Measurements from ENCODE around the gene YY1. TPM values are rescaled to one million over a fixed set of nuclear protein-coding genes. Genes with fewer than 3 reads are reported as not detected.

YY1 gene
- total and polyA plus RNA-seq, 2 of the 4 experiments (the other 2 are of a cell fraction): 21.7 to 29.9 TPM

- DNase-seq (peak; percentile 88), ATAC-seq (ENCODE audit: low read depth) (peak; percentile 98)
- peaks cover 14 to 74% of the 10 kb centered on the region in 2 experiments for H3K79me1 ChIP-seq (ENCODE audit: low read depth in 1 of 2, low read length in 2 of 2)
- no peak overlapping the region; the same call in 1 of the 2 replicates for H2BK20ac ChIP-seq (ENCODE audit: low read depth, low read length)
- peak overlapping the region; percentile 4; the same call in 1 of the 2 replicates for H2BK120ac ChIP-seq (ENCODE audit: low read depth, low read length)
- no TSS peak for BruUV-seq (replicated peaks)
- in situ Hi-C loops (cut with MboI; ENCODE audit: low sequenced_read_pairs): no loop called here
- intact Hi-C loops (cut with micrococcal nuclease): no loop called here
- H3K4ac ChIP-seq (ENCODE audit: low read depth, low read length): peak overlapping the region; percentile 40
- H4K5ac ChIP-seq (ENCODE audit: low read depth, low read length): 0 out of 2 replicates have a peak overlapping the region, but pooled peaks have one; percentile 2
- peak overlapping the region; percentile 58 for H3K9ac ChIP-seq (ENCODE audit: low read depth, low read length)
- no peak overlapping the region for H3K56ac ChIP-seq (ENCODE audit: extremely low read depth, insufficient read depth, low read length)
- H3K27me3 ChIP-seq (ENCODE audit: control insufficient read depth, insufficient read depth, low read length): no peaks in the 10 kb centered on the region
- peak overlapping the region; percentile 90 for H2AK9ac ChIP-seq (replicated peaks; ENCODE audit: low read depth, low read length, poor library complexity)
- peak overlapping the region; percentile 48 for H2BK5ac ChIP-seq (ENCODE audit: low read depth, low read length, poor library complexity, severe bottlenecking)
- H4K8ac ChIP-seq (ENCODE audit: low read depth in 2 of 2, low read length in 2 of 2): peak overlapping the region in 1 of 2 experiments; percentile 8; a peak in 1 of 4 replicates
- H3K36me3 ChIP-seq (ENCODE audit: control insufficient read depth, insufficient read depth, low read length): peaks cover 25% of the 10 kb centered on the region; the same call in 1 of the 2 replicates
- H3K18ac ChIP-seq (ENCODE audit: low read depth, low read length): no peak overlapping the region
- H3K9me1 ChIP-seq (ENCODE audit: insufficient read depth, low read length): peaks cover 3% of the 10 kb centered on the region; the same call in 1 of the 2 replicates
- POLR2A ChIA-PET (ENCODE audit: unreplicated experiment): no interaction called here
- H3K4me1 ChIP-seq (ENCODE audit: control insufficient read depth, insufficient read depth, low read length): peaks cover 12% of the 10 kb centered on the region
- TF ChIP-seq MAZ (IDR thresholded peaks at IDR 0.05; ENCODE audit: borderline replicate concordance, low read depth, low read length) (peak; percentile 32; the same call in 1 of the 2 replicates), CTCF (conservative IDR thresholded peaks at IDR 0.05; ENCODE audit: low read depth, low read length) (no peak), MXI1 (IDR thresholded peaks at IDR 0.05; ENCODE audit: borderline replicate concordance, low read depth, low read length) (peak; percentile 92), USF2 (IDR thresholded peaks at IDR 0.05; ENCODE audit: low read depth, low read length) (peak; percentile 89)
- WGBS, 2 experiments (ENCODE audit: extremely low coverage in 2 of 2, insufficient read length in 1 of 2): 51% methylated on average over 3 of the region's 30 CpGs; no CpG with 5 or more reads in 1 of the 2 experiments
- peak overlapping the region; percentile 35; the same call in 1 of the 2 replicates for H3K23ac ChIP-seq (ENCODE audit: low read depth, low read length)
- H3K9me3 ChIP-seq (ENCODE audit: control insufficient read depth, insufficient read depth, low read length): no peaks in the 10 kb centered on the region
- no peak overlapping the region for H3K4me3 ChIP-seq (ENCODE audit: insufficient read depth, low read depth, low read length)
- peak overlapping the region; percentile 82 for H2AFZ ChIP-seq (replicated peaks; ENCODE audit: low read length, poor library complexity)
- dilution Hi-C loops (cut with HindIII; ENCODE audit: low sequenced_read_pairs, unreplicated experiment): no loop called here
- H3K27ac ChIP-seq (ENCODE audit: insufficient read depth, low read length): peak overlapping the region; percentile 58; the same call in 1 of the 2 replicates
- H4K20me1 ChIP-seq (ENCODE audit: insufficient read depth, low read length): peaks cover 49% of the 10 kb centered on the region
- H3K14ac ChIP-seq (replicated peaks; ENCODE audit: low read depth, low read length): peak overlapping the region; percentile 48
- H4K91ac ChIP-seq (ENCODE audit: insufficient read depth, low read depth, low read length): peak overlapping the region; percentile 21; the same call in 1 of the 2 replicates
- H3K4me2 ChIP-seq (ENCODE audit: low read depth, low read length): peak overlapping the region; percentile 59
- H2AK5ac ChIP-seq (ENCODE audit: low read depth, low read length): peak overlapping the region; percentile 57; the same call in 1 of the 2 replicates
- no peak overlapping the region for H2BK15ac ChIP-seq (ENCODE audit: low read depth, low read length)
- CTCF ChIA-PET: interaction anchor here (0.6 to 1.3 kb wide), 3 partner anchors 20 to 311 kb away, joined by 3 to 5 read pairs (median 3); no protein-coding TSS in a partner anchor
Observed at GRCh38 chr14:100297320-100298300, 58.7 kb downstream of the YY1 start.
